SK-N-SH (cell line): ENCODE results near the gene TSHR. TPM values are rescaled to one million over a fixed set of nuclear protein-coding genes. Genes with fewer than 3 reads are reported as not detected.

Experiments used
- CTCF ChIA-PET: fragments of 300-600, 350-600 bp; formaldehyde crosslinking; extraction: SDS; loops from one replicate; lab custom pipeline; 2021; lab: Yijun Ruan, JAX
- POLR2A ChIA-PET: fragments of 350-600 bp; sonication (Branson Sonifier 250); formaldehyde crosslinking; extraction: SDS; loops from one replicate; lab custom pipeline; 2020; ENCODE audit warnings: antibody characterized with exemption, inconsistent platforms; lab: Yijun Ruan, JAX
- DNase-seq: peaks from one replicate; pipeline ENCODE4 v3.0.0; 2012
- H2AFZ ChIP-seq: fragments of 200-600 bp; sonication (generic); 2 replicates; pipeline ENCODE4 v1.8.1; 2016; ENCODE audit warnings: antibody characterized with exemption, mild to moderate bottlenecking, low read depth
- H3F3A ChIP-seq: fragments of 200-600 bp; sonication (generic); replicated peaks from 2 replicates; pipeline ENCODE3; 2016; ENCODE audit warnings: antibody characterized with exemption, mild to moderate bottlenecking; ENCODE audit not compliant: insufficient read depth
- H3K27ac ChIP-seq, 2 experiments: fragments of 200-500 bp in 1 of 2; fragments of 200-600 bp in 1 of 2; sonication (Bioruptor generic) in 1 of 2; sonication (generic), shearing (Covaris generic) in 1 of 2; 2 replicates each; pipeline versions ENCODE4 v1.5.1 to v1.6.1; 2014 to 2016; ENCODE audit warnings: low read depth in 2 of 2, inconsistent platforms in 1 of 2, low read length in 1 of 2, mild to moderate bottlenecking in 1 of 2, mixed read lengths in 1 of 2
- H3K27me3 ChIP-seq: fragments of 200-600 bp; sonication (generic), shearing (Covaris generic); 2 replicates; pipeline ENCODE4 v1.6.1; 2016; ENCODE audit warnings: mixed run types; ENCODE audit not compliant: insufficient read depth
- H3K36me3 ChIP-seq, 2 experiments: fragments of 200-500 bp in 1 of 2; fragments of 200-600 bp in 1 of 2; sonication (Bioruptor generic) in 1 of 2; sonication (generic) in 1 of 2; replicated peaks in 1 of 2; 2 replicates each; pipeline versions ENCODE3 to v1.5.1; 2014 to 2016; ENCODE audit warnings: low read length in 1 of 2, mild to moderate bottlenecking in 1 of 2; ENCODE audit not compliant: insufficient read depth in 2 of 2, control insufficient read depth in 1 of 2
- H3K4me1 ChIP-seq, 2 experiments: fragments of 200-500 bp in 1 of 2; fragments of 200-600 bp in 1 of 2; sonication (Bioruptor generic) in 1 of 2; sonication (generic), shearing (Covaris generic) in 1 of 2; 2 replicates each; pipeline versions ENCODE4 v1.5.1 to v1.6.1; 2014 to 2016; ENCODE audit warnings: low read depth in 1 of 2, low read length in 1 of 2, mixed run types in 1 of 2; ENCODE audit not compliant: insufficient read depth in 2 of 2, control insufficient read depth in 1 of 2
- H3K4me2 ChIP-seq: fragments of 200-600 bp; sonication (generic), shearing (Covaris generic); 2 replicates; pipeline ENCODE4 v1.6.1; 2017; ENCODE audit warnings: mixed run types
- H3K4me3 ChIP-seq, 2 experiments: fragments of 200-500 bp in 1 of 2; fragments of 200-600 bp in 1 of 2; sonication (Bioruptor generic) in 1 of 2; sonication (generic), shearing (Covaris generic) in 1 of 2; 2 replicates each; pipeline versions ENCODE4 v1.5.1 to v1.8.1; 2014 to 2016; ENCODE audit warnings: low read depth in 2 of 2, inconsistent platforms in 1 of 2, low read length in 1 of 2, mild to moderate bottlenecking in 1 of 2, mixed read lengths in 1 of 2, moderate library complexity in 1 of 2
- H3K79me2 ChIP-seq: fragments of 200-600 bp; sonication (generic); 2 replicates; pipeline ENCODE4 v1.8.1; 2017; ENCODE audit warnings: mild to moderate bottlenecking; ENCODE audit not compliant: insufficient read depth
- H3K9ac ChIP-seq: fragments of 200-600 bp; sonication (generic); 2 replicates; pipeline ENCODE4 v1.6.1; 2017; ENCODE audit warnings: mixed run types
- H3K9me2 ChIP-seq: fragments of 200-600 bp; sonication (generic); 2 replicates; pipeline ENCODE4 v1.6.1; 2017; ENCODE audit warnings: mixed run types
- H3K9me3 ChIP-seq: fragments of 200-600 bp; sonication (generic); 2 replicates; pipeline ENCODE4 v1.6.1; 2017; ENCODE audit warnings: mixed run types, mild to moderate bottlenecking, moderate library complexity
- H4K20me1 ChIP-seq: fragments of 200-600 bp; sonication (generic); 2 replicates; pipeline ENCODE4 v1.6.1; 2017; ENCODE audit warnings: mild to moderate bottlenecking, mixed run types; ENCODE audit not compliant: insufficient read depth
- CHD2 ChIP-seq: fragments of 150-350 bp; IDR thresholded peaks from 2 replicates; pipeline ENCODE4 v1.6.1; 2018; ENCODE audit warnings: low read length; ENCODE audit not compliant: partially characterized antibody
- ELF1 ChIP-seq: IDR thresholded peaks from 2 replicates; pipeline ENCODE4 v1.4.0; 2012
- EZH2phosphoT487 ChIP-seq: fragments of 200-600 bp; sonication (generic); IDR thresholded peaks from 2 replicates; pipeline ENCODE4 v1.6.1; 2017; ENCODE audit warnings: low read depth, mixed run types, mild to moderate bottlenecking, antibody characterized with exemption, moderate library complexity, borderline replicate concordance
- FOXJ3 ChIP-seq: sonication (generic); formaldehyde crosslinking; IDR thresholded peaks from 2 replicates; pipeline ENCODE4 v1.5.1; 2020; ENCODE audit warnings: mild to moderate bottlenecking, missing genetic modification reagents
- FOXM1 ChIP-seq: IDR thresholded peaks from 2 replicates; pipeline ENCODE4 v1.4.0; 2012; ENCODE audit warnings: low read depth, mild to moderate bottlenecking
- GATA2 ChIP-seq: sonication (generic); formaldehyde crosslinking; IDR thresholded peaks from 2 replicates; pipeline ENCODE4 v1.5.0; 2020; ENCODE audit warnings: mild to moderate bottlenecking, missing genetic modification reagents
- JUND ChIP-seq: IDR thresholded peaks from 2 replicates; pipeline ENCODE4 v1.4.0; 2012
- MEF2A ChIP-seq: IDR thresholded peaks from 2 replicates; pipeline ENCODE4 v1.4.0; 2012; ENCODE audit warnings: low read depth, borderline replicate concordance
- RAD21 ChIP-seq: IDR thresholded peaks from 2 replicates; pipeline ENCODE4 v1.6.1; 2012; ENCODE audit warnings: mild to moderate bottlenecking, low read length
- RCOR1 ChIP-seq: fragments of 150-350 bp; IDR thresholded peaks from 2 replicates; pipeline ENCODE4 v1.6.1; 2017; ENCODE audit warnings: antibody characterized with exemption, low read length
- RFX5 ChIP-seq: IDR thresholded peaks from 2 replicates; pipeline ENCODE4 v1.6.1; 2012; ENCODE audit warnings: mild to moderate bottlenecking, improper control_type of control experiment, low read length
- RXRA ChIP-seq: IDR thresholded peaks from 2 replicates; pipeline ENCODE4 v1.4.0; 2012; ENCODE audit warnings: low read depth, mild to moderate bottlenecking, borderline replicate concordance
- SIN3A ChIP-seq: IDR thresholded peaks from 2 replicates; pipeline ENCODE4 v1.6.1; 2012; ENCODE audit warnings: low read depth, mild to moderate bottlenecking, low read length, moderate library complexity, borderline replicate concordance
- SMC3 ChIP-seq: IDR thresholded peaks from 2 replicates; pipeline ENCODE4 v1.6.1; 2012; ENCODE audit warnings: low read depth, low read length, improper control_type of control experiment
- TAF1 ChIP-seq: IDR thresholded peaks from 2 replicates; pipeline ENCODE4 v1.6.1; 2012; ENCODE audit warnings: low read depth, mild to moderate bottlenecking, low read length, moderate library complexity, borderline replicate concordance
- TCF12 ChIP-seq: IDR thresholded peaks from 2 replicates; pipeline ENCODE4 v1.4.0; 2012
- TEAD4 ChIP-seq: IDR thresholded peaks from 2 replicates; pipeline ENCODE4 v1.4.0; 2012; ENCODE audit warnings: mild to moderate bottlenecking, borderline replicate concordance; ENCODE audit not compliant: insufficient read depth
- WGBS: methylation state at CpG from one replicate; pipeline ENCODE4 v1.1.6; 2017; ENCODE audit warnings: low lambda C conversion rate; 5-methylcytosine and 5-hydroxymethylcytosine counted together
- polyA plus RNA-seq, 3 experiments: library from polyadenylated mRNA; depleted of rRNA; stranded (reverse); fragments of >200 nt; gene quantifications; 2 replicates each; pipeline ENCODE4 v1.2.3, GENCODE V29; 2012
- TF ChIP-seq, protein P1 (sequence below): IDR thresholded peaks from 2 replicates; pipeline ENCODE4 v1.4.0; 2012; ENCODE audit warnings: low read depth, borderline replicate concordance
- TF ChIP-seq, protein P2 (sequence below): IDR thresholded peaks from 2 replicates; pipeline ENCODE4 v1.4.0; 2012; ENCODE audit warnings: low read depth
- TF ChIP-seq, protein P3 (sequence below): IDR thresholded peaks from 2 replicates; pipeline ENCODE4; 2012
- TF ChIP-seq, protein P4 (sequence below): IDR thresholded peaks from 2 replicates; pipeline ENCODE4 v1.6.1; 2012; ENCODE audit warnings: mild to moderate bottlenecking, low read depth, low read length, moderate library complexity
- TF ChIP-seq, protein P5 (sequence below): fragments of 150-350 bp; IDR thresholded peaks from 2 replicates; pipeline ENCODE4 v1.6.1; 2016; ENCODE audit warnings: mild to moderate bottlenecking, low read depth, low read length

The TSHR gene
- polyA plus RNA-seq, 1 of the 3 experiments (the other 2 are of a cell fraction), result not detected

DNA sequence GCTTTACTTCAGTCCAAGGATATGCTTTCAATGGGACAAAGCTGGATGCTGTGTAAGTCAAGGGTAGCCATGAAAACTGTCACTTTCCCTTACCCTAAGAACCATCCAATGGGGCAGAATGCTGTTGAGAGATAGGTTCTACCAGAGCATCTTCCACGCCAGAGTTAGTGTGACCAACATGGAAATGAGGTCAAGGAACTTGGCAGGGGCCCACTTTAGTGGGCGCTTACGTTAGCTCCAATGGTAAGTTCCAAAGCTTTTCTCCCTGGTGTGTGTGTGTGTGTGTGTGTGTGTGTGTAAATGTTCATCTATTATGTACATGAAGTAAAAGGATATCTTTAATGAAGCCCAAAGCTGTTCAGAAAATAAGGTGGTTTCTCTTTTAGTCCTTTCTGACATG is 141.2 kb downstream of the TSHR start:
- Histone ChIP-seq H3K36me3 (no peaks in the 10 kb centered on the region), H3F3A (no peaks in the 10 kb centered on the region), H3K4me1 (no peaks in the 10 kb centered on the region), H3K27ac (no peak overlapping the region), H3K9me3 (no peaks in the 10 kb centered on the region), H3K27me3 (no peaks in the 10 kb centered on the region), H3K9me2 (no peaks in the 10 kb centered on the region), H3K4me2 (no peak overlapping the region), H4K20me1 (no peaks in the 10 kb centered on the region), H3K4me3 (no peak overlapping the region), H3K79me2 (no peaks in the 10 kb centered on the region), H3K9ac (no peak overlapping the region), H2AFZ (no peak overlapping the region)
- ChIA-PET CTCF (no interaction called here), POLR2A (no interaction called here)
- no peak for DNase-seq
- TF ChIP-seq JUND (no peak), SMC3 (no peak), RXRA (no peak), TEAD4 (no peak), ELF1 (no peak), TAF1 (no peak), FOXM1 (no peak), FOXJ3 (no peak), CHD2 (no peak), RAD21 (no peak), RCOR1 (no peak)
- TF ChIP-seq, protein P1, sequence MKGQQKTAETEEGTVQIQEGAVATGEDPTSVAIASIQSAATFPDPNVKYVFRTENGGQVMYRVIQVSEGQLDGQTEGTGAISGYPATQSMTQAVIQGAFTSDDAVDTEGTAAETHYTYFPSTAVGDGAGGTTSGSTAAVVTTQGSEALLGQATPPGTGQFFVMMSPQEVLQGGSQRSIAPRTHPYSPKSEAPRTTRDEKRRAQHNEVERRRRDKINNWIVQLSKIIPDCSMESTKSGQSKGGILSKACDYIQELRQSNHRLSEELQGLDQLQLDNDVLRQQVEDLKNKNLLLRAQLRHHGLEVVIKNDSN, result no peak
- TF ChIP-seq, protein P2, sequence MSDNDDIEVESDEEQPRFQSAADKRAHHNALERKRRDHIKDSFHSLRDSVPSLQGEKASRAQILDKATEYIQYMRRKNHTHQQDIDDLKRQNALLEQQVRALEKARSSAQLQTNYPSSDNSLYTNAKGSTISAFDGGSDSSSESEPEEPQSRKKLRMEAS, result no peak
- 60% methylated on average over 3 of the region's 3 CpGs for WGBS

DNA sequence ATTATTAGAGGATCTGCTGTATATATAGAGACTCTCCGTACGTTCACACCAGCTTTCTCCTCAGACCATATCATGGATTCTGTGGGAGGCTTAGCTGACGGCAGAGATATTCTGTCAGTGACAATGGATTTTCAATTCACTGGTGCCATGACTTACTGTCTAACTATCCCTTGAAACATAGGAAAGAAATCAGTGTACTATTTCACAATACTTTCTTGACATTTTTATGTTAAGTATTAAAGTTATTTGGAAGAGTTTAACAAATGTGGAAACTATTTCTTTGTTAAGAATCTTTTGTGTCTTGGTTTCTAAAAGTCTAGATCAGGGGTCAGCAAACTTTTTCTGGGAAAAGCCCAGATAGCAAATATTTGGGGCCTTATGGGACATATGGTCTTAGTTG is 146.8 kb downstream of the TSHR start:
- H4K20me1 ChIP-seq, result no peaks in the 10 kb centered on the region
- no peak overlapping the region for H3K4me3 ChIP-seq
- WGBS, result 67% methylated on average over 3 of the region's 3 CpGs
- H3K27ac ChIP-seq, result no peak overlapping the region
- ChIA-PET POLR2A (no interaction called here), CTCF (no interaction called here)
- H3K9ac ChIP-seq, result no peak overlapping the region
- H2AFZ ChIP-seq, result no peak overlapping the region
- no peaks in the 10 kb centered on the region for H3K9me2 ChIP-seq
- no peaks in the 10 kb centered on the region for H3K9me3 ChIP-seq
- H3K27me3 ChIP-seq, result no peaks in the 10 kb centered on the region
- H3K4me1 ChIP-seq, result no peaks in the 10 kb centered on the region
- no peaks in the 10 kb centered on the region for H3K36me3 ChIP-seq
- no peak for TF ChIP-seq EZH2phosphoT487
- TF ChIP-seq, protein P3, sequence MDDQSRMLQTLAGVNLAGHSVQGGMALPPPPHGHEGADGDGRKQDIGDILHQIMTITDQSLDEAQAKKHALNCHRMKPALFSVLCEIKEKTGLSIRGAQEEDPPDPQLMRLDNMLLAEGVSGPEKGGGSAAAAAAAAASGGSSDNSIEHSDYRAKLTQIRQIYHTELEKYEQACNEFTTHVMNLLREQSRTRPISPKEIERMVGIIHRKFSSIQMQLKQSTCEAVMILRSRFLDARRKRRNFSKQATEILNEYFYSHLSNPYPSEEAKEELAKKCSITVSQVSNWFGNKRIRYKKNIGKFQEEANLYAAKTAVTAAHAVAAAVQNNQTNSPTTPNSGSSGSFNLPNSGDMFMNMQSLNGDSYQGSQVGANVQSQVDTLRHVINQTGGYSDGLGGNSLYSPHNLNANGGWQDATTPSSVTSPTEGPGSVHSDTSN, result no peak
- TF ChIP-seq MEF2A, result no peak
- TF ChIP-seq, protein P4, sequence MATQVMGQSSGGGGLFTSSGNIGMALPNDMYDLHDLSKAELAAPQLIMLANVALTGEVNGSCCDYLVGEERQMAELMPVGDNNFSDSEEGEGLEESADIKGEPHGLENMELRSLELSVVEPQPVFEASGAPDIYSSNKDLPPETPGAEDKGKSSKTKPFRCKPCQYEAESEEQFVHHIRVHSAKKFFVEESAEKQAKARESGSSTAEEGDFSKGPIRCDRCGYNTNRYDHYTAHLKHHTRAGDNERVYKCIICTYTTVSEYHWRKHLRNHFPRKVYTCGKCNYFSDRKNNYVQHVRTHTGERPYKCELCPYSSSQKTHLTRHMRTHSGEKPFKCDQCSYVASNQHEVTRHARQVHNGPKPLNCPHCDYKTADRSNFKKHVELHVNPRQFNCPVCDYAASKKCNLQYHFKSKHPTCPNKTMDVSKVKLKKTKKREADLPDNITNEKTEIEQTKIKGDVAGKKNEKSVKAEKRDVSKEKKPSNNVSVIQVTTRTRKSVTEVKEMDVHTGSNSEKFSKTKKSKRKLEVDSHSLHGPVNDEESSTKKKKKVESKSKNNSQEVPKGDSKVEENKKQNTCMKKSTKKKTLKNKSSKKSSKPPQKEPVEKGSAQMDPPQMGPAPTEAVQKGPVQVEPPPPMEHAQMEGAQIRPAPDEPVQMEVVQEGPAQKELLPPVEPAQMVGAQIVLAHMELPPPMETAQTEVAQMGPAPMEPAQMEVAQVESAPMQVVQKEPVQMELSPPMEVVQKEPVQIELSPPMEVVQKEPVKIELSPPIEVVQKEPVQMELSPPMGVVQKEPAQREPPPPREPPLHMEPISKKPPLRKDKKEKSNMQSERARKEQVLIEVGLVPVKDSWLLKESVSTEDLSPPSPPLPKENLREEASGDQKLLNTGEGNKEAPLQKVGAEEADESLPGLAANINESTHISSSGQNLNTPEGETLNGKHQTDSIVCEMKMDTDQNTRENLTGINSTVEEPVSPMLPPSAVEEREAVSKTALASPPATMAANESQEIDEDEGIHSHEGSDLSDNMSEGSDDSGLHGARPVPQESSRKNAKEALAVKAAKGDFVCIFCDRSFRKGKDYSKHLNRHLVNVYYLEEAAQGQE, result no peak
- TF ChIP-seq SIN3A, result no peak
- TF ChIP-seq GATA2, result no peak
- no peak for TF ChIP-seq TCF12
- TF ChIP-seq RAD21, result no peak
- TF ChIP-seq, protein P2, result no peak
- TF ChIP-seq, protein P5, sequence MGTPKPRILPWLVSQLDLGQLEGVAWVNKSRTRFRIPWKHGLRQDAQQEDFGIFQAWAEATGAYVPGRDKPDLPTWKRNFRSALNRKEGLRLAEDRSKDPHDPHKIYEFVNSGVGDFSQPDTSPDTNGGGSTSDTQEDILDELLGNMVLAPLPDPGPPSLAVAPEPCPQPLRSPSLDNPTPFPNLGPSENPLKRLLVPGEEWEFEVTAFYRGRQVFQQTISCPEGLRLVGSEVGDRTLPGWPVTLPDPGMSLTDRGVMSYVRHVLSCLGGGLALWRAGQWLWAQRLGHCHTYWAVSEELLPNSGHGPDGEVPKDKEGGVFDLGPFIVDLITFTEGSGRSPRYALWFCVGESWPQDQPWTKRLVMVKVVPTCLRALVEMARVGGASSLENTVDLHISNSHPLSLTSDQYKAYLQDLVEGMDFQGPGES, result no peak
- no peak for TF ChIP-seq RXRA
- TF ChIP-seq RFX5, result no peak
- TF ChIP-seq FOXM1, result no peak
- no peak for TF ChIP-seq FOXJ3
- H3F3A ChIP-seq, result no peaks in the 10 kb centered on the region
- DNase-seq, result no peak
- no peaks in the 10 kb centered on the region for H3K79me2 ChIP-seq
- no peak overlapping the region for H3K4me2 ChIP-seq
